Immature natural killer cell (primary cell): ENCODE data around the gene CROCC2. TPM values are rescaled to one million over a fixed set of nuclear protein-coding genes. Genes with fewer than 3 reads are reported as not detected.
A peak's percentile ranks its signal among the peaks of the same experiment; 100 is the strongest.

Source experiments
- DNase-seq, 3 donors: peaks; one replicate each; pipeline ENCODE4 v3.0.0; 2022; ENCODE audit warnings: mixed read lengths in 1 of 3
- H3K27ac Mint-ChIP-seq, 6 donors: one replicate each; pipeline ENCODE4 v1.8.0; 2020; ENCODE audit warnings: mixed read lengths in 6 of 6, mild to moderate bottlenecking in 5 of 6, inconsistent platforms in 4 of 6, moderate library complexity in 3 of 6
- H3K27me3 Mint-ChIP-seq, 3 donors: one replicate each; pipeline ENCODE4 v1.8.0; 2020 to 2021; ENCODE audit warnings: low read depth in 3 of 3, mild to moderate bottlenecking in 3 of 3, mixed read lengths in 3 of 3, moderate library complexity in 3 of 3, inconsistent platforms in 1 of 3
- H3K36me3 Mint-ChIP-seq, 3 donors: one replicate each; pipeline ENCODE4 v1.8.0; 2020; ENCODE audit warnings: mixed read lengths in 3 of 3, inconsistent platforms in 2 of 3, mild to moderate bottlenecking in 2 of 3
- H3K4me1 Mint-ChIP-seq, 2 donors: one replicate each; pipeline ENCODE4 v1.8.0; 2020; ENCODE audit warnings: inconsistent platforms in 2 of 2, mild to moderate bottlenecking in 2 of 2, mixed read lengths in 2 of 2, moderate library complexity in 1 of 2
- H3K4me3 Mint-ChIP-seq, 5 donors: one replicate each; pipeline ENCODE4 v1.8.0; 2020; ENCODE audit warnings: mild to moderate bottlenecking in 5 of 5, mixed read lengths in 5 of 5, inconsistent platforms in 3 of 5, moderate library complexity in 3 of 5
- H3K9me3 Mint-ChIP-seq, 6 donors: one replicate each; pipeline ENCODE4 v1.8.0; 2020; ENCODE audit warnings: mild to moderate bottlenecking in 6 of 6, mixed read lengths in 6 of 6, inconsistent platforms in 4 of 6, moderate library complexity in 3 of 6
- polyA plus RNA-seq, 3 donors: library from polyadenylated mRNA; unstranded; fragments of 300-500 nt; fragmentation: Illumina TruSeq; gene quantifications; one replicate each; pipeline ENCODE4 v1.2.3, GENCODE V29; 2021

Gene CROCC2
- polyA plus RNA-seq, 3 donors from 2014 or later, result not detected

DNA sequence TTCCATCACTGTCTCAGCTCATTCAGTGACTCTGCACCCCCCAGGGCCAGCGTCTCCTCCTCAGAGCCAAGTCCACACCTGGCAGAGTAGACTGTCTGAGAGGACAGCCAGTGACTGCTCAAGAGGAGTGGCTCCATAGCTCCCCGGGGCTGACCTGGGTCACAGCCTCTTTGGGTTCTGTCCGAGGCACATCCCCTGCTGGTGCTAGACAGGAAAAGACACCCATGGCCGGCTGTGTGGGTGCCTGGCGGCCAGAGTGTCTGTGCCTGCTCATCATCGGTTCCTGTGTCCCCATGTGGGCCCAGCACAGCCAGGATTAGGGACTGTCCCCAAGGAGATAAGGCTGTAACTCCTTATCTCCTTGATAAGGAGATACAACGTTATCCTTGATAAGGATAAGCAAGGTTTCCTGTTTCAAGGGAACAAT is 3.5 kb upstream of the CROCC2 start:
- Mint-ChIP-seq H3K27me3 (peaks cover 0 to 4% (median 4%) of the 10 kb centered on the region in 3 donors), H3K36me3 (no peaks in the 10 kb centered on the region), H3K4me1 (no peaks in the 10 kb centered on the region), H3K9me3 (no peaks in the 10 kb centered on the region), H3K27ac (no peak overlapping the region), H3K4me3 (no peak overlapping the region)
- no peak for DNase-seq

- H3K4me3 Mint-ChIP-seq, result no peak overlapping the region
- no peaks in the 10 kb centered on the region for H3K36me3 Mint-ChIP-seq
- H3K27ac Mint-ChIP-seq, result no peak overlapping the region
- H3K9me3 Mint-ChIP-seq, result no peaks in the 10 kb centered on the region
- no peak for DNase-seq
- H3K27me3 Mint-ChIP-seq, result peaks cover 0 to 4% (median 4%) of the 10 kb centered on the region in 3 donors
- no peaks in the 10 kb centered on the region for H3K4me1 Mint-ChIP-seq
Observed at GRCh38 chr2:240903191-240904060, 2.7 kb upstream of the CROCC2 start.

DNA sequence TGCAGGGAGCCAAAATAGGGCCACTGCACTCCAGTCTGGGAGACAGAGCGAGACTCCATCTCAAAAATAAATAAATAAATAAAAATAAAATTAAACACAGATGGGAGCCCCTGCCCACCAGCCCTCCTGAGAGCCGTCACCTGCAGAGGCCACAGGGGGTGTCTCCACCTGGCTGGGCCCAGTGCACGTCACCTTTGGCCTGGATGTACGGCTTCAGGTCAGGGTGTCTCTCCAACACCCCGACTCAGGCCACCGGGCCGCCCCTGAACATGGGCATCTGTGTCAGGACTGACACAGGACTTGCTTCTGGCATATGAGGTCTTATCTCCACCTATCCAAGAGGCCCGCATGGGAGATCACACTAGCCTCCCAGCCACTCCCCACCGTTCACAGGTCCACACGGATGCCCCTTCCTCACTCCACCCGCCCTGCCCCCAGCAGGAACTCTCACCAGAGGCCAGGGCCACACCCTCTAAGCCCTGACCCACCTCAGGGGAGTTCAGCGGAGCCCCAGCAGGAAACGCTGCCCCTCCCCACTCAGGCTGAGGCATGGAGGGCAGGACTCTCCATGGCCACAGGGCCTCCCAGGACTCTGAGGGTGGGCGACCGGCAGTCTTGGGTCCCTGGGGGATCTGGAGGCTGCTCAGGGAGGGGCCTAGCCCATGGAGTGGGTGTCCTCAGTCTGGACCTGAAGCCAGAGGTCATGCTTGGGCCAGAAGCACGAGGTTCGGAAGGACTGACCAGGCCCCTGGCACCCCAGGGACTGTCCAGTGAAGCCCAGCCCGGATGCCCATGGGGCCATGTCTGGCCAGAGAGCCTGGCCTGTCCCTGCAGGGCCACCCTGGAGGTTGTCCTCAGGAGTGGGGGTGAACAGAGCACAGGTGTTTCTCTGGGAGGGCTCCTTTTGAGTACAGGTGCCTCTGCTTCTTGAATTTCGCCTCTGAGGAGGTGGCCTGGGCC is 1.6 kb upstream of the CROCC2 start:
- Mint-ChIP-seq H3K4me3 (no peak overlapping the region), H3K27me3 (peaks cover 0 to 4% (median 2%) of the 10 kb centered on the region in 3 donors), H3K4me1 (no peaks in the 10 kb centered on the region), H3K9me3 (no peaks in the 10 kb centered on the region), H3K36me3 (no peaks in the 10 kb centered on the region), H3K27ac (no peak overlapping the region)
- DNase-seq, result no peak

GRCh38 chr2:240905176-240905781 is 857 bp upstream of the CROCC2 start:
- no peak for DNase-seq
- Mint-ChIP-seq H3K4me3 (no peak overlapping the region), H3K27ac (no peak overlapping the region), H3K4me1 (no peaks in the 10 kb centered on the region), H3K9me3 (no peaks in the 10 kb centered on the region), H3K27me3 (peaks cover 0 to 4% (median 2%) of the 10 kb centered on the region in 3 donors), H3K36me3 (no peaks in the 10 kb centered on the region)

- H3K9me3 Mint-ChIP-seq, result no peaks in the 10 kb centered on the region
- no peaks in the 10 kb centered on the region for H3K4me1 Mint-ChIP-seq
- no peak overlapping the region for H3K27ac Mint-ChIP-seq
- no peaks in the 10 kb centered on the region for H3K36me3 Mint-ChIP-seq
- peaks cover 0 to 5% (median 2%) of the 10 kb centered on the region in 3 donors for H3K27me3 Mint-ChIP-seq
- no peak overlapping the region for H3K4me3 Mint-ChIP-seq
- DNase-seq, result no peak
Observed at GRCh38 chr2:240906911-240907590, 915 bp downstream of the CROCC2 start.

GRCh38 chr2:240909216-240909974 is 3.3 kb downstream of the CROCC2 start:
- Mint-ChIP-seq H3K9me3 (peaks cover 0 to 1% (median 0%) of the 10 kb centered on the region in 6 donors), H3K4me3 (no peak overlapping the region), H3K4me1 (no peaks in the 10 kb centered on the region), H3K36me3 (no peaks in the 10 kb centered on the region), H3K27ac (no peak overlapping the region), H3K27me3 (peaks cover 2 to 6% (median 4%) of the 10 kb centered on the region in 3 donors)
- no peak for DNase-seq

- Mint-ChIP-seq H3K4me3 (no peak overlapping the region), H3K27ac (no peak overlapping the region), H3K27me3 (peaks cover 2 to 6% (median 4%) of the 10 kb centered on the region in 3 donors), H3K9me3 (peaks cover 0 to 1% (median 0%) of the 10 kb centered on the region in 6 donors), H3K4me1 (no peaks in the 10 kb centered on the region), H3K36me3 (no peaks in the 10 kb centered on the region)
- DNase-seq, result no peak
Observed at GRCh38 chr2:240911641-240912265, 5.6 kb downstream of the CROCC2 start.

DNA sequence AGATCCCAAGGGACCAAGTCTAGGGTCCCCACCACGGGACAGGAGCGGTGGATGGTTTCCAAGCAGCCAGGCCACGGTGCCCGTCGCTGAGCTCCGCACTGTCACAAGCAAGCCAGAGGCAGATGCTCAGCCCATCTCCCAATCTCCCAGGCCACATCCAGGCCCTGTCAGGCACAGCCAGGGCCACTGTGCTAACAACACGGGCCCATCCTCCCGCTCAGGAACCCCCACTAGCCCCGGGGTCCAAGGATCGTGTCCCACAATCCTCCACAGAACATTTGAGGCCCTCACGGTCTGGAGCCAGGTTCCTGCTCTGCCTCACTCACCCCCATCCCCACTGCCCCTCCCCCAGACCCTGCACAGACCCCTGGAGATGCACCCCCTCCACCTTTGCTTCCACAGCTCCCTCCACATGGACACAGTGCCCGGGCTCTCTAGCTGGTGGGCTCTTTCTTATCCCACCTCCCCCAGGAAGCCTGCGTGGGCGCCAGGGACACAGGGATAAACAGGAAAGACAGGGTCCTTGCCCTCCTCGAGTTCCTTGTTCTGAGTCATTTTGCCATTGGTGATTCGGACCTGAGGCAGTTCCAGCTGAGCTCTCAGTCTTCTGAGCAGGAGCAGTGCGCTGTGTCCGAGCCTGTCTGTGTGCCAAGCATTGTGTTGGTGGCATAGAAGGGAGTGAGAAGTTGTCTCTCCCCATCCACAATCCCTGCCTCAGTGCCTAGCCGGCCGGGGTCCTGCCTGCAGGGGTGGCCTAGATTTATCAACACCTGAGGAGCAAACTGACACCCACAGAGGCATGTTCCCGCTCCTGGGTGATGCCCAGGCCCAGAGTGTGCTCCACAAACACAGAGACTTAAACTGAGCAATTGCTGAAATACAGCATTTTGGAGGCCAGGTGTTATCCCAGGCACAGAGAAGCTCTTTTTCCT is 7.0 kb downstream of the CROCC2 start:
- Mint-ChIP-seq H3K9me3 (peaks cover 0 to 1% (median 0%) of the 10 kb centered on the region in 6 donors), H3K27me3 (peaks cover 2 to 5% (median 4%) of the 10 kb centered on the region in 3 donors), H3K4me3 (no peak overlapping the region), H3K36me3 (no peaks in the 10 kb centered on the region), H3K4me1 (no peaks in the 10 kb centered on the region), H3K27ac (no peak overlapping the region)
- no peak for DNase-seq

DNA sequence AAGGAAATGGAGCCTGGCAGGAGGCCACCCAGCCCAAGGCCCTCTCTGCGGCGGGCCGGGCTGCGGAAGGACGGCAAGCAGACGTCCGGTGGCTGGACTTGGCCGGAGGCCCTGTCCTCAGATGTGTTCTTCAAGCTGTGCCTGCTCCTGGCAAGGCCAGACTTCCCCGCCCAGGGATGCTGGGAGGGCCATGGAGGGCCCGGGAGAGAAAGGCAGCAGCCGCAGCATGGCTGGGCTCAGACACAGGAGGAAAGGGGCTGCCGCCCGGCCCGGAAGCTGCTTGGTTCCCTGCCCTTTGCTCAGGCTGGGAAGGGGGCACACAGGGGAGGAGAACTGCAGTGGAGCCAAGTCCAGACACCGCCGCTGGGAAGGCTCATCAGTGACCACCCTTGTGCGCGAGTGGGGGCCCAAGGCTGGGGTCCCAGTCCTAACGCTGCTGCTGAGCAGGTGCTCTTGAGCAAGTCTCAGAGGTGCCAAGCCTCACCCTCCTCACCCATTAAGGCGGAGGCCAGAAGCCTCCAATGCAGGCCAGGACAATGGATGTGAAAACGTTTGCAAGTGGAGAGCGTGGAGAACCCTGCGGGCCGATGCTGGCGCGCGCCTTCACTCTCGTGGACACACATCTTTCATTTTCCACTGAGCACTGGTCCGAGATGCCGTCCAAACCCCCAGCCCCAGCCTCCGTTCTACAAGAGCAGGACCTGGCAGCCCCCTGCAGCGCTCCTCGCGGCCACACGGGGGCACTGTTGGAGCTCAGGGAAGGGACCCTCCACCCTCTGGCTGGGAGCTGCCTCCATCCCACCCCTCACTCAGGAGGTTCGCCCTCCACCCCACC is 7.9 kb downstream of the CROCC2 start:
- H3K27me3 Mint-ChIP-seq, result peaks cover 2 to 5% (median 4%) of the 10 kb centered on the region in 3 donors
- no peaks in the 10 kb centered on the region for H3K4me1 Mint-ChIP-seq
- H3K4me3 Mint-ChIP-seq, result no peak overlapping the region
- no peaks in the 10 kb centered on the region for H3K36me3 Mint-ChIP-seq
- no peak overlapping the region for H3K27ac Mint-ChIP-seq
- H3K9me3 Mint-ChIP-seq, result peaks cover 0 to 1% (median 0%) of the 10 kb centered on the region in 6 donors
- peak; percentile 7 to 20 (median 17) for DNase-seq

- H3K4me1 Mint-ChIP-seq, result no peaks in the 10 kb centered on the region
- peaks cover 0 to 1% (median 0%) of the 10 kb centered on the region in 6 donors for H3K9me3 Mint-ChIP-seq
- H3K27ac Mint-ChIP-seq, result no peak overlapping the region
- no peak overlapping the region for H3K4me3 Mint-ChIP-seq
- H3K36me3 Mint-ChIP-seq, result no peaks in the 10 kb centered on the region
- no peak for DNase-seq
- H3K27me3 Mint-ChIP-seq, result peaks cover 2 to 6% (median 4%) of the 10 kb centered on the region in 3 donors
Observed at GRCh38 chr2:240914645-240915525, 8.7 kb downstream of the CROCC2 start.
